ENCODE measurements around the gene SGCD. TPM values are rescaled to one million over a fixed set of nuclear protein-coding genes. Genes with fewer than 3 reads are reported as not detected.

SGCD gene
- total and polyA plus RNA-seq, 2 of the 4 experiments (the other 2 are of a cell fraction): 5.8 to 10.6 TPM

DNA sequence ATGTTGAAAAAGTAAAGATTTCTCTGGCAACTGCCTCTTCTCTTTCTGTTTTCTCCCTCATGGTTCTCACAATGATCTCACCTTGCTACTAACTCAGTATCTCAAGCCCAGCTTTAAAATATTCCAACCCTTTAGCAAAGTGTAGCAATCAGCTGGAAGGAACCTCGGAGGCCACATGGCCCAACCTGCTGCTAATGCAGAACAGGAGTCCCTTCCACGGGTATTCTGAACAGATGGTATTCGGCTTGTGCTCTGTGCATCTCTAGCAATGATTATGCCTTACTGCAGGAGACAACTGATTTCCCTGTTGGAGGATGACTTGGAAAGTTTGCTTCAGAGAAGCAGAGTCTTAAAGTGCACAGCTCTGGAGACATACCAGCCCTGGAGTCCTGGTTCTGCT is 371.4 kb downstream of the SGCD start:
- no peak for TF ChIP-seq ELK1 (IDR thresholded peaks at IDR 0.05; ENCODE audit: borderline replicate concordance, low read depth, low read length)
- TF ChIP-seq MAZ (IDR thresholded peaks at IDR 0.05; ENCODE audit: borderline replicate concordance, low read depth, low read length): no peak
- no peak for TF ChIP-seq MXI1 (IDR thresholded peaks at IDR 0.05; ENCODE audit: borderline replicate concordance, low read depth, low read length)
- no peak for TF ChIP-seq RAD21 (IDR thresholded peaks at IDR 0.05; ENCODE audit: low read length)
- TF ChIP-seq NFE2L2 (IDR thresholded peaks at IDR 0.05; ENCODE audit: low read depth, low read length): no peak
- no peak for TF ChIP-seq SMC3 (IDR thresholded peaks at IDR 0.05; ENCODE audit: low read depth, low read length)
- TF ChIP-seq CEBPB (IDR thresholded peaks at IDR 0.05; ENCODE audit: low read depth, low read length): no peak
- TF ChIP-seq, protein P1, sequence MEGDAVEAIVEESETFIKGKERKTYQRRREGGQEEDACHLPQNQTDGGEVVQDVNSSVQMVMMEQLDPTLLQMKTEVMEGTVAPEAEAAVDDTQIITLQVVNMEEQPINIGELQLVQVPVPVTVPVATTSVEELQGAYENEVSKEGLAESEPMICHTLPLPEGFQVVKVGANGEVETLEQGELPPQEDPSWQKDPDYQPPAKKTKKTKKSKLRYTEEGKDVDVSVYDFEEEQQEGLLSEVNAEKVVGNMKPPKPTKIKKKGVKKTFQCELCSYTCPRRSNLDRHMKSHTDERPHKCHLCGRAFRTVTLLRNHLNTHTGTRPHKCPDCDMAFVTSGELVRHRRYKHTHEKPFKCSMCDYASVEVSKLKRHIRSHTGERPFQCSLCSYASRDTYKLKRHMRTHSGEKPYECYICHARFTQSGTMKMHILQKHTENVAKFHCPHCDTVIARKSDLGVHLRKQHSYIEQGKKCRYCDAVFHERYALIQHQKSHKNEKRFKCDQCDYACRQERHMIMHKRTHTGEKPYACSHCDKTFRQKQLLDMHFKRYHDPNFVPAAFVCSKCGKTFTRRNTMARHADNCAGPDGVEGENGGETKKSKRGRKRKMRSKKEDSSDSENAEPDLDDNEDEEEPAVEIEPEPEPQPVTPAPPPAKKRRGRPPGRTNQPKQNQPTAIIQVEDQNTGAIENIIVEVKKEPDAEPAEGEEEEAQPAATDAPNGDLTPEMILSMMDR (conservative IDR thresholded peaks at IDR 0.05; ENCODE audit: low read depth, low read length): no peak
- no peak for TF ChIP-seq RFX5 (IDR thresholded peaks at IDR 0.05; ENCODE audit: low read depth, low read length)
- TF ChIP-seq RCOR1 (IDR thresholded peaks at IDR 0.05; ENCODE audit: insufficient replicate concordance, low read length): no peak
- TF ChIP-seq, protein P2, sequence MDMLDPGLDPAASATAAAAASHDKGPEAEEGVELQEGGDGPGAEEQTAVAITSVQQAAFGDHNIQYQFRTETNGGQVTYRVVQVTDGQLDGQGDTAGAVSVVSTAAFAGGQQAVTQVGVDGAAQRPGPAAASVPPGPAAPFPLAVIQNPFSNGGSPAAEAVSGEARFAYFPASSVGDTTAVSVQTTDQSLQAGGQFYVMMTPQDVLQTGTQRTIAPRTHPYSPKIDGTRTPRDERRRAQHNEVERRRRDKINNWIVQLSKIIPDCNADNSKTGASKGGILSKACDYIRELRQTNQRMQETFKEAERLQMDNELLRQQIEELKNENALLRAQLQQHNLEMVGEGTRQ (IDR thresholded peaks at IDR 0.05; ENCODE audit: low read depth, low read length): no peak
- TF ChIP-seq POLR2A (IDR thresholded peaks at IDR 0.05; ENCODE audit: low read depth, low read length): no peak
- TF ChIP-seq BHLHE40 (IDR thresholded peaks at IDR 0.05; ENCODE audit: low read depth, low read length): no peak
- no peak for TF ChIP-seq FOS (IDR thresholded peaks at IDR 0.05; ENCODE audit: low read depth, low read length)
- TF ChIP-seq MAFK (IDR thresholded peaks at IDR 0.05; ENCODE audit: low read depth, low read length): no peak
- TF ChIP-seq CHD1 (IDR thresholded peaks at IDR 0.05; ENCODE audit: low read depth, low read length): no peak
- no peaks in the 10 kb centered on the region for H4K20me1 ChIP-seq (ENCODE audit: insufficient read depth, low read length)
- no TSS peak for BruUV-seq (replicated peaks)
- no peaks in the 10 kb centered on the region for H3K9me3 ChIP-seq (ENCODE audit: control insufficient read depth, insufficient read depth, low read length)
- H3K27ac ChIP-seq (ENCODE audit: insufficient read depth, low read length): no peak overlapping the region
- H3K4me2 ChIP-seq (ENCODE audit: low read depth, low read length): no peak overlapping the region
- ATAC-seq (ENCODE audit: low read depth) (no peak), DNase-seq (no peak)
- H4K91ac ChIP-seq (ENCODE audit: insufficient read depth, low read depth, low read length): no peak overlapping the region
- H2BK5ac ChIP-seq (ENCODE audit: low read depth, low read length, poor library complexity, severe bottlenecking): no peak overlapping the region
- no peak overlapping the region for H2AK5ac ChIP-seq (ENCODE audit: low read depth, low read length)
- H3K14ac ChIP-seq (replicated peaks; ENCODE audit: low read depth, low read length): no peak overlapping the region
- H3K4me1 ChIP-seq (ENCODE audit: control insufficient read depth, insufficient read depth, low read length): no peaks in the 10 kb centered on the region
- no peaks in the 10 kb centered on the region for H3K79me1 ChIP-seq (ENCODE audit: low read depth in 1 of 2, low read length in 2 of 2)
- H3K9ac ChIP-seq (ENCODE audit: low read depth, low read length): no peak overlapping the region
- H3K9me1 ChIP-seq (ENCODE audit: insufficient read depth, low read length): no peaks in the 10 kb centered on the region
- no peak overlapping the region for H4K8ac ChIP-seq (ENCODE audit: low read depth in 2 of 2, low read length in 2 of 2)
- H2BK20ac ChIP-seq (ENCODE audit: low read depth, low read length): no peak overlapping the region
- no peaks in the 10 kb centered on the region for H3K27me3 ChIP-seq (ENCODE audit: control insufficient read depth, insufficient read depth, low read length)
- H2AFZ ChIP-seq (replicated peaks; ENCODE audit: low read length, poor library complexity): no peak overlapping the region
- H3K23ac ChIP-seq (ENCODE audit: low read depth, low read length): no peak overlapping the region
- no peak overlapping the region for H2BK120ac ChIP-seq (ENCODE audit: low read depth, low read length)
- H2BK15ac ChIP-seq (ENCODE audit: low read depth, low read length): no peak overlapping the region
- H3K4ac ChIP-seq (ENCODE audit: low read depth, low read length): no peak overlapping the region
- ChIA-PET POLR2A (ENCODE audit: unreplicated experiment) (no interaction called here), CTCF (no interaction called here)
- H4K5ac ChIP-seq (ENCODE audit: low read depth, low read length): no peak overlapping the region
- H3K36me3 ChIP-seq (ENCODE audit: control insufficient read depth, insufficient read depth, low read length): 0 out of 2 replicates have a peak, but pooled peaks cover 1% of the 10 kb centered on the region
- in situ Hi-C loops (cut with MboI; ENCODE audit: low sequenced_read_pairs): no loop called here
- intact Hi-C loops (cut with micrococcal nuclease): no loop called here
- dilution Hi-C loops (cut with HindIII; ENCODE audit: low sequenced_read_pairs, unreplicated experiment): no loop called here
- 43% methylated on average over 2 of the region's 3 CpGs; no CpG with 5 or more reads in 1 of the 2 experiments for WGBS, 2 experiments (ENCODE audit: extremely low coverage in 2 of 2, insufficient read length in 1 of 2)
- no peak overlapping the region for H3K18ac ChIP-seq (ENCODE audit: low read depth, low read length)
- no peak overlapping the region for H2AK9ac ChIP-seq (replicated peaks; ENCODE audit: low read depth, low read length, poor library complexity)
- no peak overlapping the region for H3K56ac ChIP-seq (ENCODE audit: extremely low read depth, insufficient read depth, low read length)
- no peak overlapping the region for H3K4me3 ChIP-seq (ENCODE audit: insufficient read depth, low read depth, low read length)

Data from IMR-90 (cell line).